Transverse colon (tissue), 4 donors: ENCODE measurements around the gene LDHAL6A. TPM values are rescaled to one million over a fixed set of nuclear protein-coding genes. Genes with fewer than 3 reads are reported as not detected.

Experiments
- DNase-seq: peaks from one replicate; pipeline ENCODE4 v3.0.0-alpha.2; 2019
- H3K27ac ChIP-seq, 4 donors: fragments of 200-600 bp; sonication (generic); 2 replicates each; pipeline ENCODE4 v1.5.1; 2016 to 2018; ENCODE audit warnings: inconsistent platforms in 4 of 4
- H3K27me3 ChIP-seq: fragments of 200-600 bp; sonication (generic); 2 replicates; pipeline ENCODE4 v1.5.1; 2017; ENCODE audit warnings: inconsistent platforms
- H3K36me3 ChIP-seq, 4 donors: fragments of 200-600 bp; sonication (generic); 2 replicates each; pipeline ENCODE4 v1.5.1; 2017 to 2019; ENCODE audit warnings: inconsistent platforms in 4 of 4
- H3K4me1 ChIP-seq, 4 donors: fragments of 200-600 bp; sonication (generic); 2 replicates each; pipeline ENCODE4 v1.5.1; 2017 to 2020; ENCODE audit warnings: inconsistent platforms in 4 of 4
- H3K4me3 ChIP-seq, 4 donors: fragments of 200-600 bp; sonication (generic); 1 replicate in 1 of 4; 2 replicates in 3 of 4; pipeline versions ENCODE4 v1.5.1 to v1.6.1; 2017 to 2019; ENCODE audit warnings: inconsistent platforms in 4 of 4
- H3K9me3 ChIP-seq, 2 donors: fragments of 200-600 bp; sonication (generic); 2 replicates each; pipeline ENCODE4 v1.5.1; 2017 to 2019; ENCODE audit warnings: inconsistent platforms in 2 of 2
- CTCF ChIP-seq, 5 experiments: fragments of 200-600 bp in 3 of 5; fragments of 450-650 bp in 2 of 5; sonication (generic) in 3 of 5; IDR thresholded peaks; 1 replicate in 2 of 5; 2 replicates in 3 of 5; pipeline ENCODE4 v1.5.1; 2016 to 2017; ENCODE audit warnings: antibody characterized with exemption in 5 of 5, inconsistent platforms in 3 of 5, mild to moderate bottlenecking in 2 of 5, moderate library complexity in 1 of 5
- EP300 ChIP-seq: sonication (generic); formaldehyde crosslinking; IDR thresholded peaks from one replicate; pipeline ENCODE4 v1.6.1; 2017; ENCODE audit warnings: antibody characterized with exemption, low read depth
- POLR2A ChIP-seq: fragments of 450-650 bp; IDR thresholded peaks from one replicate; pipeline ENCODE4 v1.6.1; 2016; ENCODE audit warnings: antibody characterized with exemption, mild to moderate bottlenecking, moderate library complexity
- POLR2AphosphoS5 ChIP-seq, 3 donors: sonication (generic); formaldehyde crosslinking; IDR thresholded peaks; one replicate each; pipeline ENCODE4 v1.6.1; 2016; ENCODE audit warnings: antibody characterized with exemption in 3 of 3
- WGBS, 2 donors: methylation state at CpG; one replicate each; pipeline ENCODE4 v1.1.5; 2018; ENCODE audit warnings: low coverage in 1 of 2; 5-methylcytosine and 5-hydroxymethylcytosine counted together
- in situ Hi-C, 4 donors: fragments of 200-750 bp; cut with MboI; loops; one replicate each; pipeline versions ENCODE4 v1.15.0 to v1.15.1; 2017; ENCODE audit warnings: low sequenced_read_pairs in 3 of 4, low pct_ligation_motif_present in 1 of 4, low pct_unique_long_range_greater_than_20kb in 1 of 4
- intact Hi-C: fragments of 100-400 bp; cut with DNase I; formaldehyde crosslinking; loops from one replicate; pipeline ENCODE4 v1.15.1; 2023; ENCODE audit warnings: low total_unique reads
- total RNA-seq, 4 donors: library from RNA; depleted of rRNA; stranded (reverse); fragments of >200 nt; gene quantifications; one replicate each; pipeline ENCODE4 v1.1.0, GENCODE V29; 2016

LDHAL6A gene
- total RNA-seq, 4 donors from 2014 or later, result not detected

DNA sequence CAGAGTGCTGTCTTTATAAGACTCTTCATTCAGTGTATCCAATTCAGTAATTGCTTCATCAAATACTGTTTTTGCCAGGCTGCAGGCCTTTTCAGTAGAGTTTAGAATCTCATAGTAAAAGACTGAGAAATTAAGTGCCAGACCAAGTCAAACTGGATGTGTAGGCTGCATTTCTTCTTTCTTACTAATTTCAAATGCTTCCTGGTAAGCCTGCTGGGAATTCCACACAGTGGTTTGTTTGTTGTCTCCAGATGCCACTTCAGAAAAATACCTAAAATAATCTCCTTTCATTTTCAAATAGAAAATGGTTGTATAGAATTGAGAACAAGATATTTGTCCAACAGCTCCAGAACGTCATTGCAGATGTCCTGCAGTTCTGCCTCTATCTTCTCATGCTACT is 34.7 kb downstream of the LDHAL6A start:
- Histone ChIP-seq H3K36me3 (peaks cover 0 to 14% (median 0%) of the 10 kb centered on the region in 4 donors), H3K27me3 (no peaks in the 10 kb centered on the region), H3K4me3 (no peak overlapping the region), H3K9me3 (no peaks in the 10 kb centered on the region), H3K27ac (no peak overlapping the region), H3K4me1 (peaks cover 0 to 5% (median 0%) of the 10 kb centered on the region in 4 donors)
- intact Hi-C loops (no loop called here), in situ Hi-C loops (no loop called here)
- WGBS, 2 donors, result 74 to 100% methylated on average over 1 of the region's 1 CpG
- TF ChIP-seq CTCF (IDR thresholded peaks at IDR 0.05), result no peak
- no peak for TF ChIP-seq POLR2A
- TF ChIP-seq EP300, result no peak
- TF ChIP-seq POLR2AphosphoS5 (IDR thresholded peaks at IDR 0.05), result no peak
- DNase-seq, result no peak

DNA sequence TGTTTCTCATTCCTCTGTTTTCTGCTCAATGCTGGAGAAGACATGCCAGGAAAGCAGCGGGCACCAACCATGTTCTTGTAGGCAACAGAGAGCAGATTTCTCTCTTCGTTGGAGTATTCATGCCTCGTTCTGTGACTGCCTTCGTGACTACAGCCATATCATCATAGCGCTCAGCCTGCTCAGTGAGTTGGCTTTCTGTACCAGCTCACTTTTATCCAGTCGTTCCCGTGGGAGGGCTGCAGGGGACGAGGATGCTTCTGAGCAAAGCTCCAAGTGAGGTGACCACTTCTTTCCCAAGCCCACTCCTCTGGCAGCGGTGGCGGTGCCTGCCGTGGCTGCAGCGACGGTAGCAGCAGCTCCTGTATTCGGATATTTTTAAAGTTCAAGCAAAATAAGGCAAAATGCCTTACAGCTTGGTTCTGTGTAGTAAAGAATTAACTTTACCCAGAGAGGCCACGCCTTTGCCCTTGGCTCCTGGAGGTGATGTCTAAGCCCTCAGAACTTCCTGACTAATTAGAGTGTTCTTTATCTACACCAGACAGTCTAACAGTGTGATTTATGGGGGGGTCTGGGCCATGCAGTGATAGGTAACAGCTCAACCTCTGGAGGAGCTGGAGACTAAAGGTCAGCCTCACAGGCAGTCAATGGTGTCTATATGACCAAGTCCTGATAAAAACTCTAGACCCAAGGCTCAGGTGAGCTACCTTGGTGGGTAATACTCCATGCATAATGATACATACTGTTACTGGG is 35.3 kb downstream of the LDHAL6A start:
- intact Hi-C loops (no loop called here), in situ Hi-C loops (no loop called here)
- WGBS, 2 donors, result 89 to 92% methylated on average over 11 to 15 of the region's 15 CpGs
- Histone ChIP-seq H3K36me3 (peaks cover 0 to 9% (median 0%) of the 10 kb centered on the region in 4 donors), H3K4me3 (no peak overlapping the region), H3K27me3 (no peaks in the 10 kb centered on the region), H3K9me3 (no peaks in the 10 kb centered on the region), H3K27ac (no peak overlapping the region), H3K4me1 (peaks cover 0 to 5% (median 0%) of the 10 kb centered on the region in 4 donors)
- no peak for DNase-seq
- TF ChIP-seq POLR2AphosphoS5 (IDR thresholded peaks at IDR 0.05), result no peak
- TF ChIP-seq EP300, result no peak
- no peak for TF ChIP-seq CTCF (IDR thresholded peaks at IDR 0.05)
- no peak for TF ChIP-seq POLR2A

GRCh38 chr11:18491924-18492323 is 36.3 kb downstream of the LDHAL6A start:
- Histone ChIP-seq H3K36me3 (peaks cover 0 to 13% (median 0%) of the 10 kb centered on the region in 4 donors), H3K27ac (no peak overlapping the region), H3K27me3 (no peaks in the 10 kb centered on the region), H3K4me3 (no peak overlapping the region), H3K4me1 (peaks cover 0 to 5% (median 0%) of the 10 kb centered on the region in 4 donors), H3K9me3 (no peaks in the 10 kb centered on the region)
- intact Hi-C loops (no loop called here), in situ Hi-C loops (no loop called here)
- WGBS, 2 donors, result 90 to 92% methylated on average over 2 of the region's 2 CpGs
- no peak for TF ChIP-seq POLR2AphosphoS5 (IDR thresholded peaks at IDR 0.05)
- TF ChIP-seq POLR2A, result no peak
- no peak for DNase-seq

GRCh38 chr11:18492888-18493287 is 37.2 kb downstream of the LDHAL6A start:
- Histone ChIP-seq H3K4me1 (peaks cover 0 to 5% (median 0%) of the 10 kb centered on the region in 4 donors), H3K36me3 (peaks cover 0 to 21% (median 0%) of the 10 kb centered on the region in 4 donors), H3K9me3 (no peaks in the 10 kb centered on the region), H3K27me3 (no peaks in the 10 kb centered on the region), H3K4me3 (no peak overlapping the region), H3K27ac (no peak overlapping the region)
- in situ Hi-C loops (no loop called here), intact Hi-C loops (no loop called here)
- no peak for DNase-seq
- TF ChIP-seq POLR2A, result no peak
- TF ChIP-seq EP300, result no peak
- no peak for TF ChIP-seq POLR2AphosphoS5 (IDR thresholded peaks at IDR 0.05)
- TF ChIP-seq CTCF (IDR thresholded peaks at IDR 0.05), result no peak
